Lung (tissue), 12 donors: ENCODE results near the gene ZNF565. TPM values are rescaled to one million over a fixed set of nuclear protein-coding genes. Genes with fewer than 3 reads are reported as not detected.

ENCODE experiments used
- ATAC-seq: fragments of 200-7000 bp; cut with Tn5 transposase; one replicate; pipeline ENCODE4 v1.9.1; 2020; ENCODE audit warnings: moderate number of reproducible peaks; ENCODE audit not compliant: insufficient read depth, low FRiP score
- DNase-seq, 3 donors: peaks; one replicate each; pipeline ENCODE4 v3.0.0-alpha.2; 2013 to 2017
- H3K27ac ChIP-seq, 2 donors: one replicate each; pipeline ENCODE4 v1.5.1; 2013; ENCODE audit warnings: mild to moderate bottlenecking in 2 of 2, moderate library complexity in 2 of 2, control low read depth in 1 of 2, inconsistent platforms in 1 of 2, low read depth in 1 of 2, low read length in 1 of 2
- H3K27me3 ChIP-seq, 3 donors: one replicate each; pipeline ENCODE4 v1.5.1; 2013; ENCODE audit warnings: low read length in 2 of 3; ENCODE audit not compliant: control insufficient read depth in 3 of 3, insufficient read depth in 3 of 3
- H3K36me3 ChIP-seq, 4 donors: one replicate each; pipeline ENCODE4 v1.5.1; 2013; ENCODE audit warnings: low read length in 4 of 4, mild to moderate bottlenecking in 1 of 4, moderate library complexity in 1 of 4; ENCODE audit not compliant: control insufficient read depth in 4 of 4, insufficient read depth in 4 of 4
- H3K4me1 ChIP-seq, 5 donors: one replicate each; pipeline ENCODE4 v1.5.1; 2013; ENCODE audit warnings: low read length in 5 of 5, mild to moderate bottlenecking in 2 of 5, moderate library complexity in 1 of 5; ENCODE audit not compliant: control insufficient read depth in 5 of 5, insufficient read depth in 5 of 5
- H3K4me3 ChIP-seq: one replicate; pipeline ENCODE4 v1.5.1; 2013; ENCODE audit warnings: mild to moderate bottlenecking, control low read depth, moderate library complexity
- H3K9ac ChIP-seq, 2 donors: one replicate each; pipeline ENCODE4 v1.5.1; 2013; ENCODE audit warnings: low read length in 2 of 2, control low read depth in 1 of 2; ENCODE audit not compliant: insufficient read depth in 1 of 2
- H3K9me3 ChIP-seq, 4 donors: one replicate each; pipeline ENCODE4 v1.5.1; 2013; ENCODE audit warnings: low read length in 3 of 4, mild to moderate bottlenecking in 1 of 4, moderate library complexity in 1 of 4; ENCODE audit not compliant: control insufficient read depth in 4 of 4, insufficient read depth in 3 of 4
- WGBS, 2 donors: extraction: QIAGEN DNeasy Blood & Tissue Kit; methylation state at CpG; one replicate each; pipeline ENCODE4 v1.1.7; 2013; 5-methylcytosine and 5-hydroxymethylcytosine counted together
- polyA plus RNA-seq, 2 donors: library from polyadenylated mRNA; stranded (reverse); fragments of 200-250 nt; gene quantifications; one replicate each; pipeline ENCODE4 v1.2.1, GENCODE V29; 2013
- total RNA-seq, 2 donors: library from RNA; depleted of rRNA in 1 of 2; stranded (reverse); fragments of >200 nt in 1 of 2; gene quantifications; one replicate each; pipeline ENCODE4 v1.2.1, GENCODE V29; 2014 to 2021
- TF ChIP-seq, protein P1 (sequence below): IDR thresholded peaks from 2 replicates; pipeline ENCODE4 v1.5.1; 2012; ENCODE audit warnings: mild to moderate bottlenecking; ENCODE audit errors: control extremely low read depth, extremely low read depth
- donor health status: control.
- donor health status: control.
- donor health status: Bipolar disorder and iron deficiency.
- donor health status: healthy.
- donor health status: DM: yes; HTN: yes; CAD: no.

Gene ZNF565
- total and polyA plus RNA-seq, 4 donors = 2.5 to 8.4 (median 2.9) TPM

DNA sequence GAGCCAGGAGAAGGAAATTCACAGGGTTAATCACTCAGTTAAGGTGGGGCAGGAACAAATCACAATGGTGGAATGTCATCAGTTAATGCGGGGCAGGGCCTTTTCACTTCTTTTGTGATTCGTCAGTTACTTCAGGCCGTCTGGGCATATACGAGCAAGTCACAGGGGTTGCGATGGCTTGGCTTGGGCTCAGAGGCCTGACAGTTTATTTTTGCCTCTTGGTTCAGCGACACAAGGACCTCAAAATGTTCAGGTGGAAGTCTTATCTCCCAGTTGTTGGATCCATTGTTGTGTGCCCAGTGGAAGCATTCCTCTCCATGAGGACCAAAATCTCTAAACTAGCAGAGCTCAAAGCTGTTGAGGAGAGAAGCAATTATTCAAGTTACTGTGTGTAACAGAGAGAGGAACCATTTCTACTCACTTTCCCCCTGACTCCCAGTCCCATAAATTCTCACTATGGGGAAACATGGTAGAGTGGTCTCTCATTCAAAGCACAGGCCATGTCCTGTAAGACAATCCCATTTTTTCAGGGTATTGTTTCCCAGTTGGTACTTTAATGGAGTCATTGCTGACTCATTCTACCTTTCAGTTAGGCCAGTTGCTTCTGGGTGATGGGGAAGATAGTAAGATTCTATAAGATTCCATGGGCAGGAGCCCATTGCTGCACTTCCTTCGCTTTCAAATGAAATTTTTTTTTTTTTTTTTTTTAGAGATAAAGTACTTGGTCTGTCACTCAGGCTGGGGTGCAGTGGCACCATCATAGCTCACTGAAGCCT, 53.5 kb downstream of the ZNF565 start:
- peaks cover 0 to 4% (median 4%) of the 10 kb centered on the region in 4 donors for H3K36me3 ChIP-seq
- TF ChIP-seq, protein P1, sequence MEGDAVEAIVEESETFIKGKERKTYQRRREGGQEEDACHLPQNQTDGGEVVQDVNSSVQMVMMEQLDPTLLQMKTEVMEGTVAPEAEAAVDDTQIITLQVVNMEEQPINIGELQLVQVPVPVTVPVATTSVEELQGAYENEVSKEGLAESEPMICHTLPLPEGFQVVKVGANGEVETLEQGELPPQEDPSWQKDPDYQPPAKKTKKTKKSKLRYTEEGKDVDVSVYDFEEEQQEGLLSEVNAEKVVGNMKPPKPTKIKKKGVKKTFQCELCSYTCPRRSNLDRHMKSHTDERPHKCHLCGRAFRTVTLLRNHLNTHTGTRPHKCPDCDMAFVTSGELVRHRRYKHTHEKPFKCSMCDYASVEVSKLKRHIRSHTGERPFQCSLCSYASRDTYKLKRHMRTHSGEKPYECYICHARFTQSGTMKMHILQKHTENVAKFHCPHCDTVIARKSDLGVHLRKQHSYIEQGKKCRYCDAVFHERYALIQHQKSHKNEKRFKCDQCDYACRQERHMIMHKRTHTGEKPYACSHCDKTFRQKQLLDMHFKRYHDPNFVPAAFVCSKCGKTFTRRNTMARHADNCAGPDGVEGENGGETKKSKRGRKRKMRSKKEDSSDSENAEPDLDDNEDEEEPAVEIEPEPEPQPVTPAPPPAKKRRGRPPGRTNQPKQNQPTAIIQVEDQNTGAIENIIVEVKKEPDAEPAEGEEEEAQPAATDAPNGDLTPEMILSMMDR = no peak
- H3K27me3 ChIP-seq = no peaks in the 10 kb centered on the region
- ATAC-seq (no peak), DNase-seq (no peak)
- peak overlapping the region in 1 of 2 donors; percentile 64 for H3K27ac ChIP-seq
- H3K9me3 ChIP-seq = no peaks in the 10 kb centered on the region
- no peak overlapping the region for H3K4me3 ChIP-seq
- peaks cover 0 to 5% (median 0%) of the 10 kb centered on the region in 5 donors for H3K4me1 ChIP-seq
- 84% methylated on average over 7 of the region's 7 CpGs for WGBS, 2 donors
- H3K9ac ChIP-seq = no peak overlapping the region

DNA sequence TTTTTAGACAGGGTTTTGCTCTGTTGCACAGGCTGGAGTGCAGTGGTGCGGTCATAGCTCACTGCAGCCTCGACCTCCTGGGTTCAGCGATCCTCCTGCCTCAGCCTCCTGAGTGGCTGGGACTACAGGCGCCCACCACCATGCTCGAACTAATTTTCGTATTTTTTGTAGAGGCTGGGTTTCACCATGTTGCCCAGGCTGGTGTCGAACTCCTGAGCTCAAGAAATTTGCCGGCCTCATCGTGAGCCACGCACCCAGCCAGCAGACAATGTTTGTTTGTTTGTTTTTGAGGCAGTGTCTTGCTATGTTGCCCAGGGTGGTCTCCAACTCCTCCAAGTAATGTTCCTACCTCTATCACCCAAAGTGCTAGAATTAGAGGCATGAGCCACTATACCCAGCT, 61.3 kb downstream of the ZNF565 start:
- no peak for ATAC-seq
- no peaks in the 10 kb centered on the region for H3K27me3 ChIP-seq
- TF ChIP-seq, protein P1 = no peak
- H3K4me1 ChIP-seq = peaks cover 0 to 15% (median 9%) of the 10 kb centered on the region in 5 donors
- peak overlapping the region; percentile 84 to 99 for H3K27ac ChIP-seq
- H3K9me3 ChIP-seq = no peaks in the 10 kb centered on the region
- peaks cover 0 to 31% (median 14%) of the 10 kb centered on the region in 4 donors for H3K36me3 ChIP-seq
- no peak for DNase-seq
- WGBS, 2 donors = 93 to 96% methylated on average over 10 of the region's 10 CpGs
- H3K4me3 ChIP-seq = no peak overlapping the region
- H3K9ac ChIP-seq = peak overlapping the region in 1 of 2 donors; percentile 92

DNA sequence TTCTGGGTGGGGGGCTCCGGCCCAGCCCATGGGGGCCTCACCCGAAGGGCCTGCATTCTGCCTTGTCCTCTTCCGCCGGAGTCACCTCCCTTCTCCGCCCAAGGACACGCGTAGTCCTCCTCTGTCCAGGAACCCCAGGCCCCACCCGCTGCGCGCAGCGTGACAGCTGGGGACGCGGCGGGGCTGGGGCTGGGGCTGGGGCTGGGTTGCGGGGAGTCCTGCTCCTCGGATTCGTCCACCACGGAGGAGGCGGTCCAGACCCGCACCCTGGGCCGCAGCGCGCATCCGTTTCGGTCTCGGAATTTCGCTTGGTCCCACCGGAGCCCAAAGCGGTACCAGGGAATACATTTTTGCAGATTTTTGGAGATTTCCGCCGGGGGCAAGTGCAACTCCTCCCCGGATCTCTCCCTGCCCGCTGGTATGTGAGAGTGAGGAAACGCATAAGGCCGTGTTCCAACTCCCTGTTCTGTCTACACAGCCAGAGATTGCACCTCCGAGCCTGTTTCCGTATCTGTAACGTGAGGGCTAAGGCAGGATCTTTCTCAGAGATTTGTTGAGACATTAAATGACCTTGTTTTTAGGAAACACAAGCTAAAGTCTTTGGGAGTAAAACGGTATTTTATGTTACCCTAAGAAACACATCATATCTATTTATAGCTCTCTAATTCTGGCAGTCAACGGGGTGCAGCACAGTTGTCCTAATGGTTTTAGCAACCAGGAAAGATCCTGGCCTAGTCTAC, 61.9 kb downstream of the ZNF565 start, which contains the start of gene COX7A1:
Gene COX7A1, minus strand, starts transcription at position 96 of the 740 bp plus-strand sequence. Its CDS starts 40 bp downstream, at position 56.
- Histone ChIP-seq H3K27ac (peak within 1 kb of the TSS; percentile 95 to 99), H3K9ac (peak within 1 kb of the TSS; percentile 68 to 92), H3K4me3 (peak within 1 kb of the TSS; percentile 51), H3K4me1 (peaks cover 0 to 15% (median 9%) of the 10 kb centered on the region in 5 donors), H3K9me3 (no peaks in the 10 kb centered on the region), H3K27me3 (no peaks in the 10 kb centered on the region), H3K36me3 (peaks cover 0 to 33% (median 16%) of the 10 kb centered on the region in 4 donors)
- ATAC-seq (peak; percentile 44), DNase-seq (peak; percentile 79 to 87 (median 83))
- 35 to 36% methylated on average over 38 to 40 of the region's 40 CpGs for WGBS, 2 donors
- TF ChIP-seq, protein P1 = no peak
